COR-L47 (cell line): Measurements from ENCODE around the gene BTN2A1.

Experiments
- DNase-seq: peaks from one replicate; lab custom pipeline; 2025; lab: John Stamatoyannopoulos, UW

Gene BTN2A1

GRCh38 chr6:26468829-26469228 is 11.1 kb downstream of the BTN2A1 start:
- DNase-seq: no peak

GRCh38 chr6:26470643-26471042 is 12.9 kb downstream of the BTN2A1 start:
- DNase-seq: no peak

GRCh38 chr6:26471970-26472369 is 14.2 kb downstream of the BTN2A1 start:
- DNase-seq: no peak

- no peak for DNase-seq
These were observed 15.0 kb downstream of the BTN2A1 start for GRCh38 chr6:26472549-26473290.

GRCh38 chr6:26473429-26473757 is 15.6 kb downstream of the BTN2A1 start:
- no peak for DNase-seq

- DNase-seq: peak; percentile 80
These were observed 16.1 kb downstream of the BTN2A1 start for GRCh38 chr6:26473758-26474438.

- DNase-seq: no peak
These were observed 16.7 kb downstream of the BTN2A1 start for GRCh38 chr6:26474439-26474881.

GRCh38 chr6:26475823-26476729 is 18.3 kb downstream of the BTN2A1 start:
- no peak for DNase-seq

GRCh38 chr6:26476896-26477295 is 19.1 kb downstream of the BTN2A1 start:
- no peak for DNase-seq

GRCh38 chr6:26477426-26477825 is 19.7 kb downstream of the BTN2A1 start:
- DNase-seq: no peak

GRCh38 chr6:26478100-26478984 is 20.6 kb downstream of the BTN2A1 start:
- no peak for DNase-seq

GRCh38 chr6:26478985-26479278 is 21.2 kb downstream of the BTN2A1 start:
- DNase-seq: no peak

GRCh38 chr6:26482338-26482737 is 24.6 kb downstream of the BTN2A1 start:
- DNase-seq: no peak

- no peak for DNase-seq
These were observed 26.0 kb downstream of the BTN2A1 start for GRCh38 chr6:26483727-26484126.

GRCh38 chr6:26484161-26484560 is 26.4 kb downstream of the BTN2A1 start:
- no peak for DNase-seq

GRCh38 chr6:26485112-26485780 is 27.5 kb downstream of the BTN2A1 start:
- no peak for DNase-seq

- no peak for DNase-seq
These were observed 28.6 kb downstream of the BTN2A1 start for GRCh38 chr6:26486358-26486757.

GRCh38 chr6:26487466-26487865 is 29.7 kb downstream of the BTN2A1 start:
- DNase-seq: no peak

- DNase-seq: no peak
These were observed 32.5 kb downstream of the BTN2A1 start for GRCh38 chr6:26489996-26490964.

GRCh38 chr6:26491604-26492003 is 33.8 kb downstream of the BTN2A1 start:
- DNase-seq: no peak
